Ovary (tissue), 9 donors: ENCODE results near the gene RASA4. TPM values are rescaled to one million over a fixed set of nuclear protein-coding genes. Genes with fewer than 3 reads are reported as not detected.
"Not testable (repeated sequence)": the region's sequence is repeated elsewhere in the genome, so short reads cannot be mapped to it uniquely, and the experiment has no call there.

Source experiments
- DNase-seq, 5 donors: peaks; one replicate each; pipeline ENCODE4 v3.0.0-alpha.2; 2019 to 2020
- H3K27ac ChIP-seq, 2 donors: fragments of 200-600 bp; one replicate each; pipeline versions ENCODE4 v1.5.1 to v1.8.0; 2019 to 2022
- H3K27me3 ChIP-seq: fragments of 200-600 bp; one replicate; pipeline ENCODE4 v1.8.0; 2022
- H3K36me3 ChIP-seq: fragments of 200-600 bp; sonication (generic); one replicate; pipeline ENCODE4 v1.5.1; 2019
- H3K4me1 ChIP-seq: one replicate; pipeline ENCODE4 v1.8.1; 2013; ENCODE audit warnings: mild to moderate bottlenecking, moderate library complexity; ENCODE audit not compliant: insufficient read depth
- H3K4me3 ChIP-seq: fragments of 200-600 bp; sonication (generic); one replicate; pipeline ENCODE4 v1.5.1; 2017
- H3K9me3 ChIP-seq, 2 donors: fragments of 200-600 bp in 1 of 2; sonication (generic) in 1 of 2; one replicate each; pipeline versions ENCODE4 v1.5.1 to v1.8.1; 2013 to 2019; ENCODE audit warnings: mild to moderate bottlenecking in 1 of 2, moderate library complexity in 1 of 2
- WGBS, 3 donors: extraction: QIAGEN DNeasy Blood & Tissue Kit in 1 of 3; methylation state at CpG; one replicate each; pipeline versions ENCODE4 v1.1.5 to v1.1.7; 2013 to 2017; 5-methylcytosine and 5-hydroxymethylcytosine counted together
- intact Hi-C, 4 donors: fragments of 100-400 bp; cut with DNase I; formaldehyde crosslinking; loops; one replicate each; pipeline versions ENCODE4 v1.11.0 to v1.15.1; 2022 to 2023
- polyA plus RNA-seq, 2 donors: library from polyadenylated mRNA; stranded (reverse); fragments of 200-250 nt in 1 of 2; fragments of 350-450 nt in 1 of 2; fragmentation: Illumina TruSeq in 1 of 2; extraction: RNeasy Lipid Tissue Mini Kit (QIAGEN cat#74804) in 1 of 2; gene quantifications; one replicate each; pipeline ENCODE4 v1.2.3, GENCODE V29; 2013 to 2014
- total RNA-seq, 7 donors: library from RNA; depleted of rRNA in 2 of 7; stranded (reverse); fragments of >200 nt in 2 of 7; fragmentation: NEBNext Ultra II Directional in 3 of 7; extraction: Animal tissue kit (Norgen Biotek cat#: 25700) in 3 of 7; gene quantifications; one replicate each; pipeline versions ENCODE4 v1.1.0 to v1.2.4, GENCODE V29; 2016 to 2023
- TF ChIP-seq, protein P1 (sequence below), 3 donors: fragments of 450-650 bp in 2 of 3; fragments of 200-600 bp in 1 of 3; IDR thresholded peaks; one replicate each; pipeline versions ENCODE4 v1.5.1 to v1.8.0; 2016 to 2022; ENCODE audit warnings: antibody characterized with exemption in 3 of 3, mild to moderate bottlenecking in 1 of 3
- donor health status: DM: no; HTN: no; CAD: no; lungs with moderate emphysema.
- donor health status: DM: no; HTN: no; CAD: no.
- donor health status: Bipolar disorder and iron deficiency.
- donor health status: DM: yes; HTN: yes; CAD: no.
- donor health status: DM: no; HTN: no; CAD: no.
- donor health status: DM: yes; HTN: yes; CAD: no.

The RASA4 gene
- total and polyA plus RNA-seq, 9 donors: 10.1 to 99.3 (median 51.2) TPM

DNA sequence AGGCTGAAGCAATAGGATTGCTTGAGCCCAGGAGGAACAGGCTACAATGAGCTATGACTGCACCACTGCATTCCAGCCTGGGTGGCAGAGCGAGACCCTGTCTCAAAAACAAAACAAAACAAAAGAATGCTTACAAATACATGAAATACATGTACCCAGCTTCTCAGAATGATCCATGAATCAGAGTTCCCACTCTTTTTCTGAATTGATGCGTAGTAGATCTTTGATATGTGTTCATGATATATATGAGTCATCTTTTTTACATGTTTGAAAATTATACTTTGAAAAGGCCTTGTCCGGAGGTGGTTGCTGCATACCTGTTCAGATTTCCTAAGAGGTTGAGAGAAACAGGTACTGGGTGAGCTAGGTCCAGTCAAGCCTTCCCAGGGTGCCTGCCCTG is 40.2 kb downstream of the RASA4 start:
- H3K9me3 ChIP-seq, intact Hi-C loops, H3K4me1 ChIP-seq, DNase-seq, H3K36me3 ChIP-seq, H3K4me3 ChIP-seq, H3K27ac ChIP-seq, H3K27me3 ChIP-seq: not testable (repeated sequence)
- WGBS, 3 donors: no CpG with 5 or more reads among the region's 3 CpGs

DNA sequence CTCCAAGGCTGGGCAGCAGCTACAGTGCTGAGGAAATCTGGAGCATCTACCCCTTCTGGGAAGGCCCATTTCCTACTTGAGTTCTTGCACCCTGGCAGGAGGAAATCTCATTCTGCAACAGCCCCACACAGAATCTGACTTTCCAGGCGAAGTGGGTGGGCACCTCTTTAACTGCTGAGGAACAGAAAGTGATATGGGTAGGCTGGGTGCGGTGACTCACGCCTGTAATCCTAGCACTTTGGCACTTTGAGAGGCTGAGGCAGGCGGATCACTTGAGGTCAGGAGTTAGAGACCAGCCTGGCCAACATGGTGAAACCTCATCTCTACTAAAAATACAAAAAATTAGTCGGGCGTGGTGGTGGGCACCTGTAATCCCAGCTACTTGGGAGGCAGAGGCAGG is 41.9 kb downstream of the RASA4 start:
- H3K9me3 ChIP-seq, DNase-seq, H3K4me3 ChIP-seq, intact Hi-C loops, H3K36me3 ChIP-seq, H3K4me1 ChIP-seq, H3K27ac ChIP-seq, H3K27me3 ChIP-seq: not testable (repeated sequence)
- no CpG with 5 or more reads among the region's 6 CpGs for WGBS, 3 donors

DNA sequence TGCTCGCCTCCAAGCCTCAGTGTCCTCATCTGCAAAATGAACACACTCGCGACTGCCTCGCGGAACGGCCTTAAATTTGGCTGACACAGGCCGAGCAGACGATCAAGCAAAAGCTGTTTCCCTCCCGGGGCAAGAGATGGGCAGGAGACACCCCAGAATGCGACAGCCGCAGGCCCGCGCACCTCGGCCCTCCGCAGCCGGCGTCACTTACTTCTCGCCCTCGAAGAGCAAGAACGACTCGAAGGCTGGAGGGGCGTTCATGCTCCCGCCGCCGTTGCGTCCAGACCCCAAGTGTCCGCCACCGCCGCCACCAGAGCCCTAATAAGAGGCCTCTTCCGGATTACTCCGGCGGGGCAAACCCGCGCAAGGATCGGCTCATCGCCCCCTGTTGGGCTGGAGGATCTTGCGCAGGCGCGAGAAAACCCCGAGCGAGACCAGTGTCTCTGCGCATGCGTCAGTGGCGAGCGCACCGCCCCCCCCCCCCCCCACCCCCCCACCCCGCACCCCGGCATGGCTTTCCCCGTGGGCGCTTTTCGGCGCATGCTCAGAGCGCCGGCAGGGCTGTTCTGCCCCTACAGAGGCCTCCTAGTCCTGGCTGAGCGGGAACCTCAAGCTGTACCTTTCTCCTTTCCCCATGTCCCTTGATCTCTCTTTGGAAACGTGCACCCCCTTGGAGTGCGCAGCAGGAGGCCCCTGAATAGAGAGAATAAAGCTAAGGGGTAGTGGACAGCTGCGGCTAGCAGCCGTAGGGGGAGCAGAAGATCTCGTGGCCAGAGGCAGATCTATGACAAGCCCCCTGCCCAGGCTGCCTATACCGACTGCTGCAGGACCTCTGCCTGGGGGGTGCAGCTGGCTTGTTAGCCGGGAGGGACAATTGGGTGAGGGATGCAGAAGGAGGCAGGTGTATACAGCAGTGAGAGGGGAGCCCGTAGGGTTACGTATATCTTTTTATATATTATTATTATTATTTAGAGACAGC is 44.0 kb downstream of the RASA4 start, which contains the start of gene POLR2J3:
Gene POLR2J3 (minus strand): TSS at position 323 of the 979 bp plus-strand sequence. CDS start 62 bp downstream, at position 261.
- H3K4me1 ChIP-seq, H3K27me3 ChIP-seq, H3K36me3 ChIP-seq, intact Hi-C loops, H3K27ac ChIP-seq, H3K9me3 ChIP-seq: not testable (repeated sequence)
- 0 to 1% (median 0%) methylated on average over 29 to 53 of the region's 64 CpGs for WGBS, 3 donors
- TF ChIP-seq, protein P1, sequence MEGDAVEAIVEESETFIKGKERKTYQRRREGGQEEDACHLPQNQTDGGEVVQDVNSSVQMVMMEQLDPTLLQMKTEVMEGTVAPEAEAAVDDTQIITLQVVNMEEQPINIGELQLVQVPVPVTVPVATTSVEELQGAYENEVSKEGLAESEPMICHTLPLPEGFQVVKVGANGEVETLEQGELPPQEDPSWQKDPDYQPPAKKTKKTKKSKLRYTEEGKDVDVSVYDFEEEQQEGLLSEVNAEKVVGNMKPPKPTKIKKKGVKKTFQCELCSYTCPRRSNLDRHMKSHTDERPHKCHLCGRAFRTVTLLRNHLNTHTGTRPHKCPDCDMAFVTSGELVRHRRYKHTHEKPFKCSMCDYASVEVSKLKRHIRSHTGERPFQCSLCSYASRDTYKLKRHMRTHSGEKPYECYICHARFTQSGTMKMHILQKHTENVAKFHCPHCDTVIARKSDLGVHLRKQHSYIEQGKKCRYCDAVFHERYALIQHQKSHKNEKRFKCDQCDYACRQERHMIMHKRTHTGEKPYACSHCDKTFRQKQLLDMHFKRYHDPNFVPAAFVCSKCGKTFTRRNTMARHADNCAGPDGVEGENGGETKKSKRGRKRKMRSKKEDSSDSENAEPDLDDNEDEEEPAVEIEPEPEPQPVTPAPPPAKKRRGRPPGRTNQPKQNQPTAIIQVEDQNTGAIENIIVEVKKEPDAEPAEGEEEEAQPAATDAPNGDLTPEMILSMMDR (IDR thresholded peaks at IDR 0.05): peak in 1 of 3 donors; percentile 69
- peak; percentile 95 to 99 (median 98) for DNase-seq
- H3K4me3 ChIP-seq: peak within 1 kb of the TSS; percentile 69

DNA sequence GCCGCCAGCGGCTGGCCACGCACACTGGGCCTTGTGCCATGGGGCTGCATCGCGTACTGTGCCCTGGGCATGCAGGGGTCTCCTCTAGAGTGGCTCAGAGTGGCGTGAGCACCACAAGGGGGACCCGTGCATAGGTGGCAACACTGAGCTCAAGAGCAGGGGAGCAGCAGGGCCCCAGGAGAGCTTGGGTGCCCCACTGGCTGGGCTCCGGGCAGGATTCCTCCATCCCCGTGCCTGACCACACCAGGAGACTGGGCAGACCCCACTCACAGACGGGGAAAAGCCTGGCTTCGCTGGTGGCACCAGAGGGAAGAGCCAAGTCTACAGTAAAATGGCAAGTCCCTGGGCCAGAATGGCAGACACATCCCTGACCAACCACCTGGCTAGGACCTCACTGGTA is 47.9 kb downstream of the RASA4 start:
- DNase-seq: peak in 3 of 5 donors; percentile 11 to 30 (median 17)
- H3K36me3 ChIP-seq, H3K27me3 ChIP-seq, H3K9me3 ChIP-seq, H3K4me1 ChIP-seq, H3K4me3 ChIP-seq, intact Hi-C loops, H3K27ac ChIP-seq: not testable (repeated sequence)
- WGBS, 3 donors: 97% methylated on average over 4 of the region's 11 CpGs; no CpG with 5 or more reads in 2 of the 3 donors

DNA sequence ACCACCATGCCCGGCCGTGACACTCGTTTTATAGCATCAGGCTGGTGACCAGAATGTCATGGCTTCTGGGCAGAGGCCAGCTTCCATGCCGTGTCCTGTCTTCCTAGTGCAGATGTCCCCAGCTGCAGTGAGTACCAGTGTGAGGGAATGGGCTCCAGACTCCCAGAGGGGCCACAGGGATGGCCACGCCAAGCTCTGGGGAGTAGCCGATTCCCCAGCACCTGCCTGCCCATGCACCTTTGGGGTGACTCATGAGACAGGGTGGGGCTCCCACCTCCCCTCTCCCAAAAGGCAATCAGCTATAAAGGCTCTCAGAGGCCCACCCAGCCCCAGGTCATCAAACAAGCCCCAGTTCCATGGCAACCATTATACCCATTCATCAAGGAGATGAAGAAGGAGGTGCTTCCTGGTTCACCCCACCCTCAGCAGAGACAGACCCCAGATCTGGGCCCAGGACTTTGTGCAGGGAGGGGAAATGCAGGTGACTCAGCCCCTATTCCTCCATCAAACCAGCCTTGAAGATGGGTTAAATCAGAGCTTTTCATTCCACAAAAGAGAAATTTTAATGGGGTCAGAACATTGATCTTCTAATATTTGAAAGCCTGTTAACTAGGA is 65.6 kb downstream of the RASA4 start, which contains the start of gene SPDYE2:
Gene SPDYE2 (plus strand): TSS at position 419 of the 615 bp plus-strand sequence. CDS start 2,030 bp downstream, outside the sequence.
- H3K36me3 ChIP-seq, H3K9me3 ChIP-seq, intact Hi-C loops, H3K4me1 ChIP-seq, H3K4me3 ChIP-seq, H3K27ac ChIP-seq, H3K27me3 ChIP-seq, DNase-seq: not testable (repeated sequence)
- no CpG with 5 or more reads among the region's 6 CpGs for WGBS, 3 donors

GRCh38 chr7:102546353-102546752 is 70.2 kb downstream of the RASA4 start:
- H3K27ac ChIP-seq, H3K9me3 ChIP-seq, intact Hi-C loops, H3K36me3 ChIP-seq, H3K27me3 ChIP-seq, H3K4me1 ChIP-seq, H3K4me3 ChIP-seq, DNase-seq: not testable (repeated sequence)
- WGBS, 3 donors: 93% methylated on average over 1 of the region's 6 CpGs; no CpG with 5 or more reads in 2 of the 3 donors

DNA sequence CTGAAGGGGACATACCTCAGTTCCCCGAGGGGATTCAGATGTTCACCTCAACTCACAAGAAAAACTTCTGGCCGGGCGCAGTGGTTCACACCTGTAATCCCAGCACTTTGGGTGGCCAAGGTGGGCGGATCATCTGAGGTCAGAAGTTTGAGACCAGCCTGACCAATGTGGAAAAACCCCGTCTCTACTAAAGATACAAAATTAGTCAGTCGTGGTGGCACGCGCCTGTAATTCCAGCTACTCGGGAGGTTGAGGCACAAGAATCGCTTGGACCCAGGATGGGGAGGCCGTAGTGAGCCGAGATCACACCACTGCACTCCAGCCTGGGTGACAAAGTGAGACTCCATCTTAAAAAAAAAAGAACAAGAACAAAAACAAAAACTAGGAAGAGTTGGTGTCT is 71.3 kb downstream of the RASA4 start:
- intact Hi-C loops, H3K36me3 ChIP-seq, H3K27me3 ChIP-seq, H3K27ac ChIP-seq, DNase-seq, H3K4me1 ChIP-seq, H3K4me3 ChIP-seq, H3K9me3 ChIP-seq: not testable (repeated sequence)
- WGBS, 3 donors: 95 to 97% methylated on average over 7 to 9 of the region's 12 CpGs; no CpG with 5 or more reads in 1 of the 3 donors

- H3K27ac ChIP-seq, H3K36me3 ChIP-seq, H3K4me1 ChIP-seq, H3K4me3 ChIP-seq, intact Hi-C loops, DNase-seq, H3K9me3 ChIP-seq, H3K27me3 ChIP-seq: not testable (repeated sequence)
- no CpG with 5 or more reads among the region's 1 CpG for WGBS, 3 donors
These were observed 72.2 kb downstream of the RASA4 start for GRCh38 chr7:102544372-102544771.

DNA sequence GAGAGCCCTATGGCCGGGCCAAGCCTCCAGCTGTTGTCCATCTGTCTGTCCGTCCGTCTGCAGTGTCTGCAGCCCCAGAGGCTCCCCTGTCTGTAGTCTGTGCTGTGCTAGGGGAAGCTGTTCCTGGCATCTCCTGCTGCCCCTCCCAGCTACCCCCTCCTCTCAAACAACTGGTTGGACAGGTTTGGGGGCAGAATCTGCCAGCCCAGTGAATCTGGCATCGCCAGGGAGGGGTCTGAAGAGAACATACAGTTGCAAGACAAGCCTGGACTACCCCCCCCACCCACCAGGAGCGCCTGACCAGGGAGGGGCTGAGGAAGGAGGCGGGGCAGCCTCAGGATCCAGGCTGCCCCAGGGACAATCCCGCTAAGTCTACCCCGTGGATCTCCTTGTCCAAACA is 73.0 kb downstream of the RASA4 start, which contains the start of gene UPK3BL2:
Gene UPK3BL2 (minus strand): TSS at position 101 of the 400 bp plus-strand sequence. CDS start 60 bp downstream, at position 41.
- H3K4me1 ChIP-seq, H3K4me3 ChIP-seq, H3K27me3 ChIP-seq, H3K27ac ChIP-seq, intact Hi-C loops, H3K9me3 ChIP-seq, H3K36me3 ChIP-seq, DNase-seq: not testable (repeated sequence)
- no CpG with 5 or more reads among the region's 8 CpGs for WGBS, 3 donors

GRCh38 chr7:102542771-102543170 is 73.8 kb downstream of the RASA4 start:
- H3K4me3 ChIP-seq, DNase-seq, H3K4me1 ChIP-seq, H3K9me3 ChIP-seq, intact Hi-C loops, H3K27me3 ChIP-seq, H3K36me3 ChIP-seq, H3K27ac ChIP-seq: not testable (repeated sequence)
- WGBS, 3 donors: 77 to 96% (median 95%) methylated on average over 3 to 7 of the region's 11 CpGs
